ENCODE data around the gene AFP.
"Not testable (repeated sequence)": the region's sequence is repeated elsewhere in the genome, so short reads cannot be mapped to it uniquely, and the experiment has no call there.

AFP gene

DNA sequence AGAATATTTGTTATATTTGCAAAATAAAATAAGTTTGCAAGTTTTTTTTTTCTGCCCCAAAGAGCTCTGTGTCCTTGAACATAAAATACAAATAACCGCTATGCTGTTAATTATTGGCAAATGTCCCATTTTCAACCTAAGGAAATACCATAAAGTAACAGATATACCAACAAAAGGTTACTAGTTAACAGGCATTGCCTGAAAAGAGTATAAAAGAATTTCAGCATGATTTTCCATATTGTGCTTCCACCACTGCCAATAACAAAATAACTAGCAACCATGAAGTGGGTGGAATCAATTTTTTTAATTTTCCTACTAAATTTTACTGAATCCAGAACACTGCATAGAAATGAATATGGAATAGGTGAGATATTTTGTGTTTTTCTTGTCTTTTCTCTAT, at the start of gene AFP:
Gene AFP, plus strand, starts transcription at position 238 of the 400 bp plus-strand sequence. Its CDS starts 42 bp downstream, at position 280.
- DNase-seq (ENCODE audit: low spot score) = no peak

DNA sequence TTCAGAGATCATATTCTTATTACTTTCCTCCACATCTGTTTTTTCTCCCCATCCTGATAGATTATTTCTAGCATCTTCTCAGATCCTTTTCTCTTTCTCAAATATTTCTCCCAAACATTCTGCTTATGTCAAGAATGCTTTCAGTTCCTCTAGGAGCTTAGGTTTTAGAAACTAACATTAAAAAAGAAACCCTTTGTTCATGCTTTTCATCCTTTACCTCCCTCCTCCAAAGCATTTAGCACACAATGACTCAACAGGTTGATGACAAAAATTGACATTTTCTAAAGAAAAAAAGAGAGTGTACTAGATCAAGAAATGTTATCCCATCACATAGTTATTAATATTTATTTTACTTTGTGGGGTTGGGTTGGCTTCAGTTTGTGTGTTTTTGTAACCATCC, 48.5 kb upstream of the AFP start:
- DNase-seq (ENCODE audit: low spot score) = no peak

DNA sequence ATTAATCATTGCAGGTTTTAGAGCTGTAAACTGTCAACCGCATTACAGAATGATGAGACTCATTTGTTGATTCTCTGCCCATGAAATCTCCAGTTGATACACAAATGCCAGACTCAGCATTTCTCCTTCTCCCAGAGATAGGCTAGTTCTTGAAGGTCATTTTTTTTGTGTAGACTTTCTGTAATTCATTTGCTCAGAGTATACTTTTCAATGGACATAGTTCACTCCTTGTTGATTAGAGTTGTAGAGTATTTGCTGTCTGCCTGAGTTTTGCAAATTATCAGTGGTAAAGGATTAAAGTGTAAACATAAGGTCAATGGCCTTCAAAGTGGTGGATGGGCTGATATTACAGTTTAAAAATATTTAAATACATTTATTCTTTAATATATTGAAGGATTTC, 47.1 kb upstream of the AFP start:
- DNase-seq (ENCODE audit: low spot score) = no peak

DNA sequence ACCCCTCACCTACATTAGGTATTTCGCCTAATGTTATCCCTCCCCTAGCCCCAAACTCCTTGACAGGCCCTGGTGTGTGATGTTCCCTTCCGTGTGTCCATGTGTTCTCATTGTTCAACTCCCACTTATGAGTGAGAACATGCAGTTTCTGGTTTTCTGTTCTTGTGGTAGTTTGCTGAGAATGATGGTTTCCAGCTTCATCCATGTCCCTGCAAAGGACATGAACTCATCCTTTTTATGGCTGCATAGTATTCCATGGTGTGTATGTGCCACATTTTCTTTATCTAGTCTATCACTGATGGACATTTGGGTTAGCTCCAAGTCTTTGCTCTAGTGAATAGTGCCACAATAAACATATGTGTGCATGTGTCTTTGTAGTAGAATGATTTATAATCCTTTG, 46.4 kb upstream of the AFP start:
- not testable (repeated sequence) for DNase-seq (ENCODE audit: low spot score)

DNA sequence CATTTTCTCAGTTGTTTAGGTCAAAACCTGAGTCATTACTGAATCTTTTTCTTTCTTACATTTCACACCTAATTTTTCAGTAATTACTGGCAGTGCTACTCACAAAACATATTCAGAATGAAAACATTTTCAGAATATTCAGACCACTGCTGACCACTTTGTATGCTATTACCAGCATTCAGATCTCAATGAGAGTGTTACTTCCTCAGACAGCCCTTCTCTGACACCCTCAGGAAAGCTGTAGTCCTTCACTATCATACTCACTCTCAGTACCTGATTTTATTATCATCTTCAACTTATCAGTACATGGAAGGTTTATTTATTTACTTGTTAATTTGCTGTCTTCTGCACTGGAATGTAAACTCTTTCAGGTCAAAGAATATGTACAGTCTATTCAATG, 44.2 kb upstream of the AFP start:
- DNase-seq (ENCODE audit: low spot score) = no peak

DNA sequence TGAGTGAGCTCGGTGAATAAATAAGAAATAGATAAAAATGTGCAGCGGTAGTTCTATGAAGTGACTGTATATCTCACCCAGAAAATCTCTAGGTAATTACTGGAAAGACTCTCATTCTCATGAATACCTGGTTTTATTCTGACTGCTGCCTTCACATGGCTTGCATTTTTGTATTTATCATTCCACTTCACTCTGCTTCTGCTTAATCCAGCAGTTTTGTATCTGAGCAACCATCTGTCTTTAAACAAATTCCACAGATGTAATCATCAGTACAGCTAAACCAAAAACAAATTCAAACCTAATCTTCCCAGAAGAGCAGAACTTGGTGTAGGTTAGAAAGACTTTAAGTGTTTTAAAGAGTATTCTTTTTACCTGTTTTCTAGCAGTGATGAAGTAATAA, 43.1 kb upstream of the AFP start:
- no peak for DNase-seq (ENCODE audit: low spot score)

DNA sequence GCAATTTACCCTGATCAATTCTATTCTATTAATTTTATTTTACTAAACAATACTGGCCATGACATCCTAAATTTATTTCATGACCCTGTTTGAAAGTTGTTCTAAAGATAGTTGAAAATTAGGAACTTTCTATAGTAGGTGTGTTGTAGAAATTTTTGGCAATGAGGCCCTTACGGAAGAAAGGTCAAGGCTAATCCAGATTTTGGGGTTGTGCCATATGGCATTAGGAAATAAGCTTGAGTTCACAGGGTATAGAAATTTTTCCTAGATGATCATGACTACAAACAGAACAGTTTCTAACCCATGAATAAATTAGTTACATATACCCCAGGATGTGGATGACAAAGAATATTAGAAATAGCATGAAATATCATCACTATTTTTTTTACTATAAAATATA, 39.7 kb upstream of the AFP start:
- DNase-seq (ENCODE audit: low spot score) = no peak

DNA sequence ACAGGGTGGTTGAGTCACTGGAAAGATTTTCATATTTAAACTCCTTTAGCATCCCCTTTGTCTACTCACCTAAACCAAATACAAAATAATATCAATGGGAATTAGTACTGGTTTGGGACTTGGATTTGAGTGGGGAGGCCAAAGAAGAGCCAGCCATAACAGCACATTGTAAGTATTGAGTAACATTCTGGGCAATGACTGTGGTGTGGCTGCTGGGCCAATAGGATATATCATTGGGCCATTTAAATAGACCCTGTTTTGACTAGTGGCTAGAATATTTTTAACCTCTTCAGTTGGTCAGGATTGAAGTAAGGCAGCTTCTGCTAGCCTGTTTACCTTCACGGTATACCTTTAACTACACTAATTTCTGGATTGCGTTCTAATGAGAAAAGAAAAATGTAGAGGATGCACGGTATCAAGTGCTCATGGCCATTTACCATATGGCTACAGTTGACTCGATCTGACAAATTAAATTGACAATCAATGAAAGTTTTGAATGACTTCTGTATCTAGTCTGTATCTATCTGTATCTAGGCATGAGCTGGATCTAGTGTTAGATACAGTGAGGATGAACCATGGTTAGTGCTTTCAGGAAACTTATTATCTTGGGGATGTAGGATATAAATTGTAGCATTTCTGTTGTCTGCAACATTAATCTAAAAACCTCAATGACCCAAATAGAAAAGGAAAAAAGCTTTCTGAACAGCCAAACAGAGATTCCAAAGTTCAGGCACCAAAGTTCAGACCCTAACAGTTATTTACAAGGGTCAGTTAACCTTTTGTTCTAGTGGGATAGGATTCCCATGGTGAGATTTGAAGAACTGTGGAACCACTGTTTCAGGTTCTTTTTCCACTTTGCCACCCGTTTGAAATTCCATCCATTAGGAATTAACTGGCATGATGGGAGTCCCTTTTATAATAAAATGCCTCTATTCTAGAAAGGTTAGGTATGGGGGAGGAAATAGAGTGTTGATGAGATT, 38.7 kb upstream of the AFP start:
- DNase-seq (ENCODE audit: low spot score) = no peak

DNA sequence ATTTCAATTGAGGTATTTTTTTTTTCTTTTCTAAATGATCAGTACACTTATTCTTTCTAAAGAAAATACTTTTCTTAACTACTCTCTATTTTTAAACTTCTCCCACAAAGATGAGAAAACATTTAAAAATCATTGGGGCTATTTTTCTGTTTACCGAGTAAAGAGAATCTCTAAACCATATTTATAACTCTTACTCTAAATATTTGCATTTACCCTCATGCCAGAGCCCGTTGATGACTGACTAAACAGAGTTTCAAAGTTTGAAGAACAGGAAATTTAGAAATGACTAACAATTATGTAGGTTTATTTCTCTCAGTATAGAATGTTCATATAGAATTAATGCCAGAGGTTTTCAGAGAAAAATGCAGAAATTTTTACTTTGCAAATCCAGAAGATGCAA, 34.6 kb upstream of the AFP start:
- DNase-seq (ENCODE audit: low spot score) = no peak

DNA sequence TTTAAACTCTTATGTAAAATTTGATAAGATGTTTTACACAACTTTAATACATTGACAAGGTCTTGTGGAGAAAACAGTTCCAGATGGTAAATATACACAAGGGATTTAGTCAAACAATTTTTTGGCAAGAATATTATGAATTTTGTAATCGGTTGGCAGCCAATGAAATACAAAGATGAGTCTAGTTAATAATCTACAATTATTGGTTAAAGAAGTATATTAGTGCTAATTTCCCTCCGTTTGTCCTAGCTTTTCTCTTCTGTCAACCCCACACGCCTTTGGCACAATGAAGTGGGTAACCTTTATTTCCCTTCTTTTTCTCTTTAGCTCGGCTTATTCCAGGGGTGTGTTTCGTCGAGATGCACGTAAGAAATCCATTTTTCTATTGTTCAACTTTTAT, 32.0 kb upstream of the AFP start, which contains the start of gene ALB:
Gene ALB, plus strand, starts transcription at position 246 of the 400 bp plus-strand sequence. Its CDS starts 41 bp downstream, at position 287.
- DNase-seq (ENCODE audit: low spot score) = no peak

DNA sequence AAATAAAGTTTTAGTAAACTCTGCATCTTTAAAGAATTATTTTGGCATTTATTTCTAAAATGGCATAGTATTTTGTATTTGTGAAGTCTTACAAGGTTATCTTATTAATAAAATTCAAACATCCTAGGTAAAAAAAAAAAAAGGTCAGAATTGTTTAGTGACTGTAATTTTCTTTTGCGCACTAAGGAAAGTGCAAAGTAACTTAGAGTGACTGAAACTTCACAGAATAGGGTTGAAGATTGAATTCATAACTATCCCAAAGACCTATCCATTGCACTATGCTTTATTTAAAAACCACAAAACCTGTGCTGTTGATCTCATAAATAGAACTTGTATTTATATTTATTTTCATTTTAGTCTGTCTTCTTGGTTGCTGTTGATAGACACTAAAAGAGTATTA, 31.6 kb upstream of the AFP start:
- DNase-seq (ENCODE audit: low spot score) = no peak

DNA sequence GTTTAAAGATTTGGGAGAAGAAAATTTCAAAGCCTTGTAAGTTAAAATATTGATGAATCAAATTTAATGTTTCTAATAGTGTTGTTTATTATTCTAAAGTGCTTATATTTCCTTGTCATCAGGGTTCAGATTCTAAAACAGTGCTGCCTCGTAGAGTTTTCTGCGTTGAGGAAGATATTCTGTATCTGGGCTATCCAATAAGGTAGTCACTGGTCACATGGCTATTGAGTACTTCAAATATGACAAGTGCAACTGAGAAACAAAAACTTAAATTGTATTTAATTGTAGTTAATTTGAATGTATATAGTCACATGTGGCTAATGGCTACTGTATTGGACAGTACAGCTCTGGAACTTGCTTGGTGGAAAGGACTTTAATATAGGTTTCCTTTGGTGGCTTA, 30.9 kb upstream of the AFP start:
- no peak for DNase-seq (ENCODE audit: low spot score)

DNA sequence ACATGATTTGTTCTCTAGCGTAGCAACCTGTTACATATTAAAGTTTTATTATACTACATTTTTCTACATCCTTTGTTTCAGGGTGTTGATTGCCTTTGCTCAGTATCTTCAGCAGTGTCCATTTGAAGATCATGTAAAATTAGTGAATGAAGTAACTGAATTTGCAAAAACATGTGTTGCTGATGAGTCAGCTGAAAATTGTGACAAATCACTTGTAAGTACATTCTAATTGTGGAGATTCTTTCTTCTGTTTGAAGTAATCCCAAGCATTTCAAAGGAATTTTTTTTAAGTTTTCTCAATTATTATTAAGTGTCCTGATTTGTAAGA, 29.5 kb upstream of the AFP start:
- DNase-seq (ENCODE audit: low spot score) = no peak

DNA sequence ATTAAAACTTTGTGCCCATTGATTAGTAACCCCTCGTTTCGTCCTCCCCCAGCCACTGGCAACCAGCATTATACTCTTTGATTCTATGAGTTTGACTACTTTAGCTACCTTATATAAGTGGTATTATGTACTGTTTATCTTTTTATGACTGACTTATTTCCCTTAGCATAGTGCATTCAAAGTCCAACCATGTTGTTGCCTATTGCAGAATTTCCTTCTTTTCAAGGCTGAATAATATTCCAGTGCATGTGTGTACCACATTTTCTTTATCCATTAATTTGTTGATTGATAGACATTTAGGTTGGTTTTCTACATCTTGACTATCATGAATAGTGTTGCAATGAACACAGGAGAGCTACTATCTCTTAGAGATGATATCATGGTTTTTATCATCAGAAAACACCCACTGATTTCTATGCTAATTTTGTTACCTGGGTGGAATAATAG, 28.8 kb upstream of the AFP start:
- no peak for DNase-seq (ENCODE audit: low spot score)

DNA sequence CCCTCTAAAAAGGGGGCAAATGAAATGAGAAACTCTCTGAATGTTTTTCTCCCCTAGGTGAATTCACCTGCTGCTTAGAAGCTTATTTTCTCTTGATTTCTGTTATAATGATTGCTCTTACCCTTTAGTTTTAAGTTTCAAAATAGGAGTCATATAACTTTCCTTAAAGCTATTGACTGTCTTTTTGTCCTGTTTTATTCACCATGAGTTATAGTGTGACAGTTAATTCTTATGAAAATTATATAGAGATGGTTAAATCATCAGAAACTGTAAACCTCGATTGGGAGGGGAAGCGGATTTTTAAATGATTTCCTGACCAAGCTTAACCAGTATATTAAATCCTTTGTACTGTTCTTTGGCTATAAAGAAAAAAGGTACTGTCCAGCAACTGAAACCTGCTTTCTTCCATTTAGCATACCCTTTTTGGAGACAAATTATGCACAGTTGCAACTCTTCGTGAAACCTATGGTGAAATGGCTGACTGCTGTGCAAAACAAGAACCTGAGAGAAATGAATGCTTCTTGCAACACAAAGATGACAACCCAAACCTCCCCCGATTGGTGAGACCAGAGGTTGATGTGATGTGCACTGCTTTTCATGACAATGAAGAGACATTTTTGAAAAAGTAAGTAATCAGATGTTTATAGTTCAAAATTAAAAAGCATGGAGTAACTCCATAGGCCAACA, 27.7 kb upstream of the AFP start:
- DNase-seq (ENCODE audit: low spot score) = no peak

DNA sequence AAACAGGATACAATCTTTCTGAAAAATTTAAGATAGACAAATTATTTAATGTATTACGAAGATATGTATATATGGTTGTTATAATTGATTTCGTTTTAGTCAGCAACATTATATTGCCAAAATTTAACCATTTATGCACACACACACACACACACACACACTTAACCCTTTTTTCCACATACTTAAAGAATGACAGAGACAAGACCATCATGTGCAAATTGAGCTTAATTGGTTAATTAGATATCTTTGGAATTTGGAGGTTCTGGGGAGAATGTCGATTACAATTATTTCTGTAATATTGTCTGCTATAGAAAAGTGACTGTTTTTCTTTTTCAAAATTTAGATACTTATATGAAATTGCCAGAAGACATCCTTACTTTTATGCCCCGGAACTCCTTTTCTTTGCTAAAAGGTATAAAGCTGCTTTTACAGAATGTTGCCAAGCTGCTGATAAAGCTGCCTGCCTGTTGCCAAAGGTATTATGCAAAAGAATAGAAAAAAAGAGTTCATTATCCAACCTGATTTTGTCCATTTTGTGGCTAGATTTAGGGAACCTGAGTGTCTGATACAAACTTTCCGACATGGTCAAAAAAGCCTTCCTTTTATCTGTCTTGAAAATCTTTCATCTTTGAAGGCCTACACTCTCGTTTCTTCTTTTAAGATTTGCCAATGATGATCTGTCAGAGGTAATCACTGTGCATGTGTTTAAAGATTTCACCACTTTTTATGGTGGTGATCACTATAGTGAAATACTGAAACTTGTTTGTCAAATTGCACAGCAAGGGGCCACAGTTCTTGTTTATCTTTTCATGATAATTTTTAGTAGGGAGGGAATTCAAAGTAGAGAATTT, 26.8 kb upstream of the AFP start:
- no peak for DNase-seq (ENCODE audit: low spot score)

DNA sequence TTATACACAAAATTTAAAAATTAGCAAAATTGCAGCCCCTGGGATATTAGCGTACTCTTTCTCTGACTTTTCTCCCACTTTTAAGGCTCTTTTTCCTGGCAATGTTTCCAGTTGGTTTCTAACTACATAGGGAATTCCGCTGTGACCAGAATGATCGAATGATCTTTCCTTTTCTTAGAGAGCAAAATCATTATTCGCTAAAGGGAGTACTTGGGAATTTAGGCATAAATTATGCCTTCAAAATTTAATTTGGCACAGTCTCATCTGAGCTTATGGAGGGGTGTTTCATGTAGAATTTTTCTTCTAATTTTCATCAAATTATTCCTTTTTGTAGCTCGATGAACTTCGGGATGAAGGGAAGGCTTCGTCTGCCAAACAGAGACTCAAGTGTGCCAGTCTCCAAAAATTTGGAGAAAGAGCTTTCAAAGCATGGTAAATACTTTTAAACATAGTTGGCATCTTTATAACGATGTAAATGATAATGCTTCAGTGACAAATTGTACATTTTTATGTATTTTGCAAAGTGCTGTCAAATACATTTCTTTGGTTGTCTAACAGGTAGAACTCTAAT, 26.0 kb upstream of the AFP start:
- no peak for DNase-seq (ENCODE audit: low spot score)

DNA sequence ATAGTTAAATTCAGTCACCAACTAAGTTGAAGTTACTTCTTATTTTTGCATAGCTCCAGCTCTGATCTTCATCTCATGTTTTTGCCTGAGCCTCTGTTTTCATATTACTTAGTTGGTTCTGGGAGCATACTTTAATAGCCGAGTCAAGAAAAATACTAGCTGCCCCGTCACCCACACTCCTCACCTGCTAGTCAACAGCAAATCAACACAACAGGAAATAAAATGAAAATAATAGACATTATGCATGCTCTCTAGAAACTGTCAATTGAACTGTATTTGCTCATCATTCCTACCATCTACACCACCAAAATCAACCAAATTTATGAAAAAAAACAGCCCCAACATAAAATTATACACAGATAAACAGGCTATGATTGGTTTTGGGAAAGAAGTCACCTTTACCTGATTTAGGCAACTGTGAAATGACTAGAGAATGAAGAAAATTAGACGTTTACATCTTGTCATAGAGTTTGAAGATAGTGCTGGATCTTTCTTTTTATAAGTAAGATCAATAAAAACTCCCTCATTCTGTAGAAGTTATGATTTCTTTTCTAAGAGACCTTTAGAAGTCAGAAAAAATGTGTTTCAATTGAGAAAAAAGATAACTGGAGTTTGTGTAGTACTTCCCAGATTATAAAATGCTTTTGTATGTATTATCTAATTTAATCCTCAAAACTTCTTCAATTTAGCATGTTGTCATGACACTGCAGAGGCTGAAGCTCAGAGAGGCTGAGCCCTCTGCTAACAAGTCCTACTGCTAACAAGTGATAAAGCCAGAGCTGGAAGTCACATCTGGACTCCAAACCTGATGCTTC, 24.9 kb upstream of the AFP start:
- no peak for DNase-seq (ENCODE audit: low spot score)

DNA sequence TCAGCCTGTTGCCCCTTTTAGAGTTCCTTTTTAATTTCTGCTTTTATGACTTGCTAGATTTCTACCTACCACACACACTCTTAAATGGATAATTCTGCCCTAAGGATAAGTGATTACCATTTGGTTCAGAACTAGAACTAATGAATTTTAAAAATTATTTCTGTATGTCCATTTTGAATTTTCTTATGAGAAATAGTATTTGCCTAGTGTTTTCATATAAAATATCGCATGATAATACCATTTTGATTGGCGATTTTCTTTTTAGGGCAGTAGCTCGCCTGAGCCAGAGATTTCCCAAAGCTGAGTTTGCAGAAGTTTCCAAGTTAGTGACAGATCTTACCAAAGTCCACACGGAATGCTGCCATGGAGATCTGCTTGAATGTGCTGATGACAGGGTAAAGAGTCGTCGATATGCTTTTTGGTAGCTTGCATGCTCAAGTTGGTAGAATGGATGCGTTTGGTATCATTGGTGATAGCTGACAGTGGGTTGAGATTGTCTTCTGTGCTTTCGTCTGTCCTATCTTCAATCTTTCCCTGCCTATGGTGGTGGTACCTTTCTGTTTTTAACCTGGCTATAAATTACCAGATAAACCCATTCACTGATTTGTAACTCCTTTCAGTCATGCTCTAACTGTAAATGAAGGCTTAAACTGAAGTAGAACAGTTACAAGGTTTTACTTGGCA, 24.1 kb upstream of the AFP start:
- DNase-seq (ENCODE audit: low spot score) = no peak

DNA sequence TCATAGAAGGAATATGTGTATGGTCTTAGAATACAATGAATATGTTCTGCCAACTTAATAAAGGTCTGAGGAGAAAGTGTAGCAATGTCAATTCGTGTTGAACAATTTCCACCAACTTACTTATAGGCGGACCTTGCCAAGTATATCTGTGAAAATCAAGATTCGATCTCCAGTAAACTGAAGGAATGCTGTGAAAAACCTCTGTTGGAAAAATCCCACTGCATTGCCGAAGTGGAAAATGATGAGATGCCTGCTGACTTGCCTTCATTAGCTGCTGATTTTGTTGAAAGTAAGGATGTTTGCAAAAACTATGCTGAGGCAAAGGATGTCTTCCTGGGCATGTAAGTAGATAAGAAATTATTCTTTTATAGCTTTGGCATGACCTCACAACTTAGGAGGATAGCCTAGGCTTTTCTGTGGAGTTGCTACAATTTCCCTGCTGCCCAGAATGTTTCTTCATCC, 22.7 kb upstream of the AFP start:
- DNase-seq (ENCODE audit: low spot score) = no peak

DNA sequence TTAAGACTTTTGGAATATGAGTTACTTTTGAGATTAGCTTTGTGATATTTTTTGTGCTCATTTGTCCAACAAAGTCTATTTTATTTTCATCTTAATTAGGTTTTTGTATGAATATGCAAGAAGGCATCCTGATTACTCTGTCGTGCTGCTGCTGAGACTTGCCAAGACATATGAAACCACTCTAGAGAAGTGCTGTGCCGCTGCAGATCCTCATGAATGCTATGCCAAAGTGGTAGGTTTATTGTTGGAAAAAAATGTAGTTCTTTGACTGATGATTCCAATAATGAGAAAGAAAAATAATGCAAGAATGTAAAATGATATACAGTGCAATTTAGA, 21.1 kb upstream of the AFP start:
- DNase-seq (ENCODE audit: low spot score) = no peak
